Femur (tissue), 1 donor: ENCODE data around the gene PSMG3.
"Not testable (repeated sequence)": the region's sequence is repeated elsewhere in the genome, so short reads cannot be mapped to it uniquely, and the experiment has no call there.

Experiments used
- DNase-seq: peaks from one replicate; pipeline ENCODE4 v3.0.0-alpha.2; 2017

The PSMG3 gene

GRCh38 chr7:1531263-1531978 is 38.4 kb downstream of the PSMG3 start:
- DNase-seq = no peak

GRCh38 chr7:1530946-1531262 is 38.9 kb downstream of the PSMG3 start:
- no peak for DNase-seq

GRCh38 chr7:1529383-1530116 is 40.3 kb downstream of the PSMG3 start:
- DNase-seq = no peak

GRCh38 chr7:1526271-1526754 is 43.5 kb downstream of the PSMG3 start:
- DNase-seq = no peak

- no peak for DNase-seq
Measured at GRCh38 chr7:1525409-1525808, 44.4 kb downstream of the PSMG3 start.

- DNase-seq = no peak
Measured at GRCh38 chr7:1523844-1524243, 46.0 kb downstream of the PSMG3 start.

GRCh38 chr7:1523208-1523607 is 46.6 kb downstream of the PSMG3 start:
- no peak for DNase-seq

- no peak for DNase-seq
Measured at GRCh38 chr7:1521456-1521855, 48.4 kb downstream of the PSMG3 start.

- no peak for DNase-seq
Measured at GRCh38 chr7:1520539-1521234, 49.1 kb downstream of the PSMG3 start.

- DNase-seq = not testable (repeated sequence)
Measured at GRCh38 chr7:1519322-1519922, 50.4 kb downstream of the PSMG3 start.
